Esophagus muscularis mucosa (tissue), 4 donors: ENCODE data around the gene KITLG. TPM values are rescaled to one million over a fixed set of nuclear protein-coding genes. Genes with fewer than 3 reads are reported as not detected.

ENCODE experiments used
- DNase-seq: peaks from one replicate; pipeline ENCODE4 v3.0.0-alpha.2; 2017; ENCODE audit errors: extremely low spot score
- H3K27ac ChIP-seq, 4 donors: fragments of 200-600 bp; sonication (generic); replicated peaks in 1 of 4; 1 replicate in 3 of 4; 2 replicates in 1 of 4; pipeline ENCODE4 v1.5.1; 2016 to 2019; ENCODE audit warnings: mild to moderate bottlenecking in 1 of 4
- H3K27me3 ChIP-seq, 4 donors: fragments of 200-600 bp; sonication (generic); one replicate each; pipeline versions ENCODE4 v1.5.1 to v1.6.0; 2016 to 2019
- H3K36me3 ChIP-seq, 4 donors: fragments of 200-600 bp; sonication (generic); one replicate each; pipeline ENCODE4 v1.5.1; 2016 to 2019
- H3K4me1 ChIP-seq, 4 donors: fragments of 200-600 bp; sonication (generic); one replicate each; pipeline ENCODE4 v1.5.1; 2016 to 2019
- H3K4me3 ChIP-seq, 4 donors: fragments of 200-600 bp; sonication (generic); 1 replicate in 2 of 4; 2 replicates in 2 of 4; pipeline ENCODE4 v1.5.1; 2016 to 2019; ENCODE audit warnings: mild to moderate bottlenecking in 4 of 4, moderate library complexity in 1 of 4
- H3K9me3 ChIP-seq, 4 donors: fragments of 200-600 bp; sonication (generic); 1 replicate in 3 of 4; 2 replicates in 1 of 4; pipeline ENCODE4 v1.5.1; 2016 to 2019
- CTCF ChIP-seq, 3 experiments: fragments of 200-600 bp in 2 of 3; fragments of 450-650 bp in 1 of 3; sonication (generic) in 2 of 3; IDR thresholded peaks; one replicate each; pipeline ENCODE4 v1.5.1; 2017 to 2019; ENCODE audit warnings: antibody characterized with exemption in 3 of 3, mild to moderate bottlenecking in 2 of 3, moderate library complexity in 1 of 3
- EP300 ChIP-seq: sonication (generic); formaldehyde crosslinking; IDR thresholded peaks from one replicate; pipeline ENCODE4 v1.6.1; 2017; ENCODE audit warnings: antibody characterized with exemption
- POLR2A ChIP-seq: fragments of 450-650 bp; IDR thresholded peaks from one replicate; pipeline ENCODE4 v1.6.1; 2017; ENCODE audit warnings: antibody characterized with exemption, moderate library complexity, mild to moderate bottlenecking, low read depth
- POLR2AphosphoS5 ChIP-seq, 2 donors: sonication (generic); formaldehyde crosslinking; IDR thresholded peaks; one replicate each; pipeline ENCODE4 v1.6.1; 2017; ENCODE audit warnings: antibody characterized with exemption in 2 of 2
- WGBS: methylation state at CpG from one replicate; pipeline ENCODE4 v1.1.5; 2018; 5-methylcytosine and 5-hydroxymethylcytosine counted together
- intact Hi-C: fragments of 100-400 bp; cut with DNase I; formaldehyde crosslinking; loops from one replicate; pipeline ENCODE4 v1.15.1; 2023
- total RNA-seq, 4 donors: library from RNA; depleted of rRNA; stranded (reverse); fragments of >200 nt; gene quantifications; one replicate each; pipeline versions ENCODE4 v1.1.0 to v1.2.1, GENCODE V29; 2016

KITLG gene
- total RNA-seq, 4 donors from 2014 or later: 71.7 to 147 (median 121) TPM

DNA sequence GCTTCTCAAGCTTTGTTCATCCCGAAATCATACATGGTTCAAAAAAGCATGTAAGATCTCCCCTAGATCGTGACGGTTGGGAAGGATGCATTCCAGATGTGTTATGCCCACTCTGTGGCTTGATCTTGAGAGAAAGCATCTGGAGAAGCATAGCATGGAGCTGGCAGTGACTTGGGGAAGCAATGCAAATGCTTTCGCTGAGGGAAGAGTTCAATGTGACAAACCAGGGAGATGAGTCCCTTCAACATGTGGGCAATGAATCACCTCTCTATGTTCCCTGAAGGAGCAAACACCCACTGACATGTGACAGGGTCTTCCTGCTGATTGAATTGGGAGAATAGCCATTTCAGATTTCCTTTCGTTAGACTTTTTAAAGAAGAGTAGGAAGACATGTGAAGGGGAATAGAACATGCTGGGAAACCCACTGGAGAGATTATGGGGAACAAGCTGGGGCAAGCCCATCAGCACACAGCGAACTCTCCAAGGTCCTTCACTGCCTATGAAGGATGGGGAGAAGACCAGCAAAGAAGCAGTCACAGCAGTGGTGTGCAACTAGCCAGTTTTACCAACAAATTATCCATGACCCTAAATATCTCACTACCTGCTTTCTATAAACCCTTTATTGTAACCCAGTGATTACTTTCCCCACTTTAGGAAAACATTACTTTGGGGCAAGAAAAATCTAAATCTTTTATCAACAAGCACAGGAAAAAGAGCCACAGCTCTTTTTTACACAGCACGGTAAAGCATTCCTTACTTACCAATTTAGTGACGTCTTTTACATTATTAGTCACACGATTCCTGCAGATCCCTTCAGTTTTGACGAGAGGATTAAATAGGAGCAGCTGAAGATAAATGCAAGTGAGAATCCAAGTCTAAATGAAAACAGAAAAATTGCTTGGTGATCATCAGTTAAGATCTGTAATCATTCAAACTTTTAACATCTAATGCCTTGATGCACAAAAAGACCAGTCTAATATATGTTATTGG lies 35.0 kb downstream of the KITLG start:
- Histone ChIP-seq H3K4me1 (peaks cover 5 to 74% (median 60%) of the 10 kb centered on the region in 4 donors), H3K36me3 (peaks cover 0 to 26% (median 6%) of the 10 kb centered on the region in 4 donors), H3K4me3 (no peak overlapping the region), H3K27ac (peak overlapping the region in 1 of 4 donors; percentile 2), H3K27me3 (no peaks in the 10 kb centered on the region), H3K9me3 (no peaks in the 10 kb centered on the region)
- no peak for DNase-seq
- TF ChIP-seq EP300: no peak
- no peak for TF ChIP-seq CTCF (IDR thresholded peaks at IDR 0.05)
- TF ChIP-seq POLR2AphosphoS5 (IDR thresholded peaks at IDR 0.05): no peak
- TF ChIP-seq POLR2A: no peak
- intact Hi-C loops: no loop called here
- WGBS: 76% methylated on average over 10 of the region's 10 CpGs

DNA sequence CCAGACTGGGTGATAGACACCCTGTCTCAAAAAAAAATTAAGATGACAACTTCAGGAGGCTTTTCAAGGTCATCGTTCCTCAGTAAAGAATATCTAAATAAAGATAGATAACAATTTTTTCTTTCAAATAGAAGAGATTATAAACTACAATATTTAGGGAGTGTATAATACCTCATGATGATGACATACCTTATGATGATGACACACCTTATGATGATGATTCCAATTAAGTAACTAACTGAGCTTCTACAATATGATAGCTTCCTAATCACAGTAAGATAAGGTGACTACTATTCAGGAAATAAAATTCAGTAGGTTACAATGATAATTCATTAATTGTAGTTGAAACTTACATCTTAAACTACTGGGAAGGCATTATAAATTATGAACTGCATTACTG lies 40.4 kb downstream of the KITLG start:
- Histone ChIP-seq H3K27me3 (no peaks in the 10 kb centered on the region), H3K27ac (no peak overlapping the region), H3K36me3 (peaks cover 0 to 43% (median 5%) of the 10 kb centered on the region in 4 donors), H3K4me1 (peaks cover 0 to 41% (median 29%) of the 10 kb centered on the region in 4 donors), H3K9me3 (no peaks in the 10 kb centered on the region), H3K4me3 (no peak overlapping the region)
- DNase-seq: no peak
- WGBS: 56% methylated on average over 1 of the region's 1 CpG
- TF ChIP-seq POLR2AphosphoS5 (IDR thresholded peaks at IDR 0.05) (no peak), POLR2A (no peak), CTCF (IDR thresholded peaks at IDR 0.05) (no peak), EP300 (no peak)
- intact Hi-C loops: no loop called here

DNA sequence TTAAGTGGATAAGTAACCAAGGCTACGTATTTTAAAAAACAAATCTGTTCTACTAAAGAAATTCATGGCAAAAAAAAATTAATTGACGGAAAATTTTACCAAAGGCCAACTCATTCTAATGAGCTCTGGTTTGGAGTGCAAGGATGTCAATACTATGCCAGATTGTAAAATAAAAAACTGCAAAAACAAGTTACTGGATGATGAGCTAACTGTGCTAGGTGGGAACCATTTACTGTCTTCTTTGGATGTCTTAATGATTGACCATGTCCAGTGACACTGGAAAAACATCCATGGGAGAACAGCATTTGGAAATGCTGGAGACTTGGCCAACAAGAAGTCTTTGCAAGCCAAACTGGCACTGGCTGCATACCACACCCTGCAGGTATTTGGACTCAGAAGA lies 41.6 kb downstream of the KITLG start:
- Histone ChIP-seq H3K27ac (peak overlapping the region in 1 of 4 donors; percentile 0), H3K27me3 (no peaks in the 10 kb centered on the region), H3K4me1 (peaks cover 0 to 41% (median 26%) of the 10 kb centered on the region in 4 donors), H3K4me3 (no peak overlapping the region), H3K9me3 (no peaks in the 10 kb centered on the region), H3K36me3 (peaks cover 0 to 36% (median 3%) of the 10 kb centered on the region in 4 donors)
- TF ChIP-seq POLR2AphosphoS5 (IDR thresholded peaks at IDR 0.05): peak in 1 of 2 donors; percentile 12
- no peak for TF ChIP-seq CTCF (IDR thresholded peaks at IDR 0.05)
- DNase-seq: no peak
- 73% methylated on average over 2 of the region's 2 CpGs for WGBS
- intact Hi-C loops: no loop called here

- 97% methylated on average over 1 of the region's 1 CpG for WGBS
- Histone ChIP-seq H3K36me3 (peaks cover 0 to 31% (median 2%) of the 10 kb centered on the region in 4 donors), H3K4me3 (no peak overlapping the region), H3K4me1 (peaks cover 0 to 41% (median 26%) of the 10 kb centered on the region in 4 donors), H3K27ac (peak overlapping the region in 3 of 4 donors; percentile 0 to 23 (median 16)), H3K27me3 (no peaks in the 10 kb centered on the region), H3K9me3 (no peaks in the 10 kb centered on the region)
- TF ChIP-seq CTCF (IDR thresholded peaks at IDR 0.05): no peak
- no peak for TF ChIP-seq POLR2AphosphoS5 (IDR thresholded peaks at IDR 0.05)
- no peak for TF ChIP-seq POLR2A
- TF ChIP-seq EP300: no peak
- intact Hi-C loops: no loop called here
- DNase-seq: no peak
These were observed 42.0 kb downstream of the KITLG start for GRCh38 chr12:88538250-88538649.
